Measurements from ENCODE around the gene ZNF200.

The ZNF200 gene

GRCh38 chr16:3175157-3176093 lies 59.5 kb downstream of the ZNF200 start:
- no peak for DNase-seq (ENCODE audit: low read depth)

- DNase-seq (ENCODE audit: low read depth): no peak
These were observed 60.3 kb downstream of the ZNF200 start for GRCh38 chr16:3174618-3175148.

- no peak for DNase-seq (ENCODE audit: low read depth)
These were observed 60.9 kb downstream of the ZNF200 start for GRCh38 chr16:3173892-3174617.
